Fibroblast of lung (primary cell): Measurements from ENCODE around the gene MCF2L.

ENCODE experiments used
- EZH2 ChIP-seq: IDR thresholded peaks from 2 replicates; pipeline ENCODE4 v1.5.1; 2012; ENCODE audit warnings: low read length, control low read depth, mild to moderate bottlenecking; ENCODE audit errors: missing control alignments
- TF ChIP-seq, protein P1 (sequence below), 2 donors: IDR thresholded peaks in 1 of 2; conservative IDR thresholded peaks in 1 of 2; 1 replicate in 1 of 2; 2 replicates in 1 of 2; pipeline ENCODE4 v1.5.1; 2011 to 2012; ENCODE audit warnings: low read length in 2 of 2, control low read depth in 1 of 2, inconsistent platforms in 1 of 2, low read depth in 1 of 2, mild to moderate bottlenecking in 1 of 2

DNA sequence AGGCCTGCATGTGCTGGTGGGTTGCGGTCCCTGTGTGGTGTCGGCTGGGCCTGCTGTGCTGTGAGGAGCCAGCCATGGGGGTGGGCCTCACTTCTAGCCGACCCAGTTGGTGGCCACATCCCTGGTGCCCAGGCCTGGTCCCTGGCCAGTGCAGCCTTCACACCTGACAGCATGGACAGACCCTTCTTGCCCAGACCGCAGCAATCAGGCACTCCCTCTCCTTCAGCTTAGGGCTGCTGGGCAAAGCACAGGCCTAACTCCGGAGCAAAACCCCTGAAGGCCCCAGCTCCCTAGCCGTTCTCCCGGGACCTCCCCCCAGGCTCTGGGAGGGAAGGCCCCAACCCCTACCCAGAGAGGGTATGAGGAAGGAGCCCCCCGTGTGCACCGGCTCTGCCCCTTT, 6.6 kb upstream of the MCF2L start:
- TF ChIP-seq, protein P1, sequence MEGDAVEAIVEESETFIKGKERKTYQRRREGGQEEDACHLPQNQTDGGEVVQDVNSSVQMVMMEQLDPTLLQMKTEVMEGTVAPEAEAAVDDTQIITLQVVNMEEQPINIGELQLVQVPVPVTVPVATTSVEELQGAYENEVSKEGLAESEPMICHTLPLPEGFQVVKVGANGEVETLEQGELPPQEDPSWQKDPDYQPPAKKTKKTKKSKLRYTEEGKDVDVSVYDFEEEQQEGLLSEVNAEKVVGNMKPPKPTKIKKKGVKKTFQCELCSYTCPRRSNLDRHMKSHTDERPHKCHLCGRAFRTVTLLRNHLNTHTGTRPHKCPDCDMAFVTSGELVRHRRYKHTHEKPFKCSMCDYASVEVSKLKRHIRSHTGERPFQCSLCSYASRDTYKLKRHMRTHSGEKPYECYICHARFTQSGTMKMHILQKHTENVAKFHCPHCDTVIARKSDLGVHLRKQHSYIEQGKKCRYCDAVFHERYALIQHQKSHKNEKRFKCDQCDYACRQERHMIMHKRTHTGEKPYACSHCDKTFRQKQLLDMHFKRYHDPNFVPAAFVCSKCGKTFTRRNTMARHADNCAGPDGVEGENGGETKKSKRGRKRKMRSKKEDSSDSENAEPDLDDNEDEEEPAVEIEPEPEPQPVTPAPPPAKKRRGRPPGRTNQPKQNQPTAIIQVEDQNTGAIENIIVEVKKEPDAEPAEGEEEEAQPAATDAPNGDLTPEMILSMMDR (conservative IDR thresholded peaks at IDR 0.05 in 1 of 2, IDR thresholded peaks at IDR 0.05 in 1 of 2; ENCODE audit: low read depth in 1 of 2, low read length in 2 of 2) = no peak
- no peak for TF ChIP-seq EZH2
